Adipose tissue (tissue), 3 donors: ENCODE data around the gene CERS2. TPM values are rescaled to one million over a fixed set of nuclear protein-coding genes. Genes with fewer than 3 reads are reported as not detected.
A peak's percentile ranks its signal among the peaks of the same experiment; 100 is the strongest.
"Not testable (repeated sequence)": the region's sequence is repeated elsewhere in the genome, so short reads cannot be mapped to it uniquely, and the experiment has no call there.

Experiments
- H3K27ac ChIP-seq: one replicate; pipeline ENCODE4 v1.5.1; 2013; ENCODE audit warnings: low read depth, low read length
- WGBS, 3 donors: extraction: QIAGEN DNeasy Blood & Tissue Kit; methylation state at CpG; one replicate each; pipeline ENCODE4 v1.1.7; 2013; 5-methylcytosine and 5-hydroxymethylcytosine counted together
- polyA plus RNA-seq, 3 donors: library from polyadenylated mRNA; stranded (reverse); fragments of 200-250 nt; gene quantifications; one replicate each; pipeline ENCODE4 v1.2.3, GENCODE V29; 2013
- donor health status: healthy with polysubstance abuse.
- donor health status: Bipolar disorder and iron deficiency.
- donor health status: healthy.

Gene CERS2
- polyA plus RNA-seq, 3 donors: 86.8 to 134 (median 109) TPM

DNA sequence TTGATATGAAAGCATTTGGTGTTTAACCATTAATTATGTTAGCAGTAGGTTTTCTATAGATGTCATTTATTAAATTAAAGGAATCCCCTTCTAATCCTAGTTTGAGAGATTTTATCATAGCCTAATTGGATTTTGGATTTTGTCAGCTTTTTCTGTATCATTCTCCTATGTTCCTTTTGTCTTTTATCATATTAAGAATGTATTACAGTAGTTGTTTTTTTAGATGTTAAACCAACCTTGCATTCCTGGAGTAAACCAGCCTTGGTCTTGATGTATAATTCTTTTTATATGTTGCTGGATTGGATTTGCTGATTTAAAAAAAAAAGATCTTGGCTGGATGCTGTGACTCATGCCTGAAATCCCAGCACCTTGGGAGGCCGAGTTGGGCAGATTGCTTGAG lies 42.9 kb downstream of the CERS2 start:
- 95 to 100% (median 97%) methylated on average over 1 of the region's 1 CpG for WGBS, 3 donors
- no peak overlapping the region for H3K27ac ChIP-seq

DNA sequence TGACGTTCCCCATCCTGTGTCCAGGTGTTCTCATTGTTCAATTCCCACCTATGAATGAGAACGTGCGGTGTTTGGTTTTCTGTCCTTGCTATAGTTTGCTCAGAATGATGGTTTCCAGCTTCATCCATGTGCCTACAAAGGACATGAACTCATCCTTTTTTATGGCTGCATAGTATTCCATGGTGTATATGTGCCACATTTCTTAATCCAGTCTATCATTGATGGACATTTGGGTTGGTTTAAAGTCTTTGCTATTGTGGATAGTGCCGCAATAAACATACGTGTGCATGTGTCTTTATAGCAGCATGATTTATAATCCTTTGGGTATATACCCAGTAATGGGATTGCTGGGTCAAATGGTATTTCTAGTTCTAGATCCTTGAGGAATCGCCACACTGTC lies 45.9 kb downstream of the CERS2 start:
- H3K27ac ChIP-seq: not testable (repeated sequence)
- WGBS, 3 donors: 93 to 97% (median 93%) methylated on average over 5 to 6 of the region's 6 CpGs

DNA sequence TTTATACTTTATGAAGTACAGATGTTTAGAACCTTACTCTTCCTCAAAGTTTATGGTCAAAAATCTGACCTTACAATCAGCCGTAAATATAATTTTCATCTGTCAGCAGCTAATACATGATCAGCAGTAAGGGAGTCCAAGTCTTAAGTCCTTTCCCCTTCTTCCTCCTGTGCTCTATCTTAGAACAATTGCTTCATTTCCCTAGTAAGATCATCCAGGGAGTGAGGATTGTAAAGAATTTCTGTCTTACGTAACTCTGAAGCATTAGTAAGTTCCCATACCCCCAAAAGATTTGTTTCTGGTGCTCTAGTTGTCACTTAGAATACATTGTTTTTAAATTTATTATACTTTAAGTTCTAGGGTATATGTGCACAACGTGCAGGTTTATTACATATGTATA lies 46.3 kb downstream of the CERS2 start:
- H3K27ac ChIP-seq: no peak overlapping the region
- 87 to 98% (median 88%) methylated on average over 3 of the region's 3 CpGs for WGBS, 3 donors

DNA sequence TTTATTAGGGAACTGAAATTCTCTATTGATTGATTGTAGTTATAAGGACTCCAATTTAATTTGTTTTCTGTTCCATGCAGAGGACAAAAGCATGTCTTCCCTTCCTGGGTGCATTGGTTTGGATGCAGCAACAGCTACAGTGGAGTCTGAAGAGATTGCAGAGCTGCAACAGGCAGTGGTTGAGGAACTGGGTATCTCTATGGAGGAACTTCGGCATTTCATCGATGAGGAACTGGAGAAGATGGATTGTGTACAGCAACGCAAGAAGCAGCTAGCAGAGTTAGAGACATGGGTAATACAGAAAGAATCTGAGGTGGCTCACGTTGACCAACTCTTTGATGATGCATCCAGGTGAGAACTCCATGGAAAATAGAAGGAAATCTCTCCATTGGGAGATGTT lies 47.0 kb downstream of the CERS2 start:
- 69 to 86% (median 72%) methylated on average over 4 of the region's 4 CpGs for WGBS, 3 donors
- H3K27ac ChIP-seq: no peak overlapping the region

DNA sequence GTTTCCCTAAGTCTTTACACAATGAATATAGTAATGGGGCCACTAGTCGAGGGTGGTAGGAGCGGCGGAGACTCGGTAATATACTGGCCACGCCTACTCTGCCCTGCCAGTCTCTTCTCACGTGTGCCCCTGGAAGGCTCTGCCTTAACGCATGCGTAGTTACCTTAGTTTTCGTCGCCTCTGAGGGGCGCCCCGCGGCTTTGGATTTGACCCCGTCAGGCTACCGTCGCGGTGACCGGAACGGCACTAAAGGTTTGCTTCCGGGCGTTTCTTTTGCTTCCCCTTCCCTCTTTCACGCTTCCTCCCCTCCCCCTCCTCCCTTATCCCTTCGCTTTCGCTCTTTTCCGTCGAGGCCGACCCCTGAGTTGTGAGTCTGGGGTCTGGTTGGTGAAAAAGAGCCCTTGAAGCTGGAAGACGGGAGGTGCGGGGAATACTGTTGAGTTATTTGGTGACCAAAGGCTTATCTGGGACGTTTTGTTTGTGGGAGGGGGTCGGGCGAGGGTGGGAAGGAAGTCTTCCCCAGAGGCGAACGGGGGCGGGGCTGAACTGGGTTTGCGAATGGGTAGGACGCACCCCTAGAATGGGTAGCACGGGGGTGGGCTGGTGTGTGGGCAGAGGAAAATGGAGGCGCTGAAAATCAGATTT lies 48.4 kb downstream of the CERS2 start, which contains the start of gene SETDB1:
SETDB1 (plus strand) TSS at position 267 of the 645 bp plus-strand sequence. CDS start 1,352 bp downstream, outside the sequence.
- WGBS, 3 donors: 0 to 1% (median 1%) methylated on average over 39 of the region's 39 CpGs

DNA sequence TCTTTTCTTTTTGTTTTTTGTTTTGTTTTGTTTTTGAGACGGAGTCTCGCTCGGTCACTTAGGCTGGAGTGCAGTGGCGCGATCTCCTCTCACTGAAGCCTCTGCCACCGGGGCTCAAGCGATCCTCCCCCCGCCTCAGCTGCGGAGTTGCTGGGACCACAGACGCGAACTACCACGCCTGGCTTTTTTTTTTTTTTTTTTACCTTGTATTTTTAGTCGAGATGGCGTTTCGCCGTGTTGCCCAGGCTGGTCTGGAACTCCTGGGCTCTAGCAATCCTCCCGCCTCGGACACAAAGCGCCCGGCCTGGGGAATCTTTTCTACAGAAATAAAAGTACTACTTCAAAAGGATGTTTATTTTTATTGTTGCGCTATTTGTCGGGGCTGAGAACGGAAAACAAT lies 49.6 kb downstream of the CERS2 start:
- H3K27ac ChIP-seq: no peak overlapping the region

More for the DNA sequence above, 48.4 kb downstream of the CERS2 start, which contains the start of gene SETDB1:
- peak within 1 kb of the TSS; percentile 28 for H3K27ac ChIP-seq

DNA sequence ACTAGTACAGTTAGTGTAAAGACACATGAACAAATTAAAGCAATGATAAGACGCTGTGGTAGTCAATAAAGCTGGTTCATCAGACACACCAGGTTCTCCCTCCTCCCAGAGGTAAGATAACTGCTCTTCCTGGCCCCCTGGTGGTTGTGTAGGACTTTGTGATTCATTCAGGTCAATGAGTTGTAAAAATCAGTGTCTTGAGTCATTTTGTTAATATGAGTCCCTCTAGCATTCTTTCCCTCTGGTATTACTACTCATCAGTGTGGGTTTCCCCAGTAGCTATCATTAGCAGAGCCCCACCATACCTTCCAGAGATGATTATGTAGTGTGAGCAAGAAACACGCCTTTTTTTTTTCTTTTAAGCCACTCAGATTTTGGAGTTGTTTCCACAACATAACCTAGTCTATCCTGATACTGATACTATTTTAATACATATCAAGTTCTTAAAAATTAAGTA lies 52.1 kb downstream of the CERS2 start:
- H3K27ac ChIP-seq: no peak overlapping the region
- 44 to 53% (median 44%) methylated on average over 2 of the region's 2 CpGs for WGBS, 3 donors

More for the DNA sequence above, 49.6 kb downstream of the CERS2 start:
- WGBS, 3 donors: 48 to 75% (median 66%) methylated on average over 22 to 23 of the region's 23 CpGs

DNA sequence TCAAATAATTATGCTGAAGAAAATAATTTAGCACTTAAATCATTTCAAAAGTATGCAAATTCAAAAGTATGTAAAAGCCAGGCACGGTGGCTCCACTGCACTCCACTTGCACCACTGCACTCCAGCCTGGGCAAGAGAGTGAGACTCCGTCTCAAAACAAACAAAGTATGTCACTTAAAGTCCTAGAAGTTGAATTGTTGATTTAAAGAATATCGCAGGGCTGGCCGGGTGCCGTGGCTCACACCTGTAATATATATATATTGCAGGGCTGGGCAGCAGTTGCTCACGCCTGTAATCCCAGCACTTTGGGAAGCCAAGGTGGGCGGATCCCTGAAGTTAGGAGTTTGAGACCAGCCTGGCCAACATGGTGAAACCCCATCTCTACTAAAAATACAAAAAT lies 57.2 kb downstream of the CERS2 start:
- H3K27ac ChIP-seq: no peak overlapping the region
- 68 to 91% (median 90%) methylated on average over 7 of the region's 7 CpGs for WGBS, 3 donors

Other genes starting within 250 kb of the CERS2 start
- gene CTSS, start 209.1 kb downstream of the CERS2 start, polyA plus RNA-seq: 10 to 100 TPM; 11.6 to 67.0 (median 43.1) TPM
- 10 to 100 TPM in 2 of 3 donors, 1 to 10 TPM in 1; 2.3 to 64.2 (median 28.1) TPM for gene CTSK, start 166.6 kb downstream of the CERS2 start, polyA plus RNA-seq
- 10 to 100 TPM; 14.1 to 45.2 (median 18.0) TPM for gene ARNT, start 98.2 kb downstream of the CERS2 start, polyA plus RNA-seq
- not detected for gene CTXND2, start 87.7 kb downstream of the CERS2 start, polyA plus RNA-seq
- gene SETDB1, start 48.5 kb downstream of the CERS2 start, polyA plus RNA-seq: 10 to 100 TPM; 13.4 to 15.7 (median 15.1) TPM
- gene ANXA9, start 7.5 kb upstream of the CERS2 start, polyA plus RNA-seq: 10 to 100 TPM in 1 of 3 donors, 1 to 10 TPM in 1, under 1 TPM in 1; 0.15 to 12.8 (median 3.1) TPM
- 10 to 100 TPM; 12.0 to 24.0 (median 13.9) TPM for gene MINDY1, start 32.1 kb upstream of the CERS2 start, polyA plus RNA-seq
- gene PRUNE1, start 33.6 kb upstream of the CERS2 start, polyA plus RNA-seq: 10 to 100 TPM in 1 of 3 donors, 1 to 10 TPM in 2; 8.6 to 14.2 (median 9.9) TPM
- gene BNIPL, start 61.8 kb upstream of the CERS2 start, polyA plus RNA-seq: 1 to 10 TPM in 1 of 3 donors, under 1 TPM in 2; 0.16 to 1.1 (median 0.34) TPM
- gene C1orf56, start 72.9 kb upstream of the CERS2 start, polyA plus RNA-seq: 1 to 10 TPM; 1.8 to 5.0 (median 3.9) TPM
- 10 to 100 TPM; 25.9 to 72.3 (median 64.3) TPM for gene CDC42SE1, start 84.8 kb upstream of the CERS2 start, polyA plus RNA-seq
- gene MLLT11, start 85.6 kb upstream of the CERS2 start, polyA plus RNA-seq: 1 to 10 TPM in 2 of 3 donors, under 1 TPM in 1; 0.38 to 7.2 (median 1.8) TPM
- 10 to 100 TPM in 1 of 3 donors, 1 to 10 TPM in 2; 3.0 to 12.4 (median 8.3) TPM for gene GABPB2, start 95.9 kb upstream of the CERS2 start, polyA plus RNA-seq
- 10 to 100 TPM in 1 of 3 donors, 1 to 10 TPM in 2; 3.3 to 22.9 (median 6.7) TPM for gene SEMA6C, start 171.8 kb upstream of the CERS2 start, polyA plus RNA-seq
- 10 to 100 TPM in 1 of 3 donors, 1 to 10 TPM in 2; 1.4 to 20.4 (median 5.8) TPM for gene TNFAIP8L2, start 181.8 kb upstream of the CERS2 start, polyA plus RNA-seq
- gene LYSMD1, start 191.1 kb upstream of the CERS2 start, polyA plus RNA-seq: 1 to 10 TPM; 3.3 to 5.3 (median 3.9) TPM
- 10 to 100 TPM; 16.7 to 39.8 (median 29.7) TPM for gene SCNM1, start 191.3 kb upstream of the CERS2 start, polyA plus RNA-seq
- gene TMOD4, start 201.1 kb upstream of the CERS2 start, polyA plus RNA-seq: under 1 TPM; 0.16 to 0.62 (median 0.56) TPM
- gene VPS72, start 215.4 kb upstream of the CERS2 start, polyA plus RNA-seq: 10 to 100 TPM; 19.9 to 34.8 (median 26.3) TPM
- gene PIP5K1A, start 223.7 kb upstream of the CERS2 start, polyA plus RNA-seq: 10 to 100 TPM in 2 of 3 donors, 1 to 10 TPM in 1; 6.9 to 28.8 (median 25.1) TPM